SK-N-MC (cell line): Measurements from ENCODE around the gene PTPRG.
A peak's percentile ranks its signal among the peaks of the same experiment; 100 is the strongest.

Experiments used
- DNase-seq: peaks from one replicate; pipeline ENCODE4 v3.0.0-alpha.2; 2011; ENCODE audit warnings: low read depth, low spot score
- H3K27ac ChIP-seq: fragments of 200-600 bp; sonication (generic); 2 replicates; pipeline ENCODE4 v1.5.1; 2016; ENCODE audit warnings: mixed run types
- H3K36me3 ChIP-seq: fragments of 200-600 bp; sonication (generic); 2 replicates; pipeline ENCODE4 v1.6.1; 2017; ENCODE audit warnings: antibody characterized with exemption, low read length, mixed read lengths; ENCODE audit not compliant: insufficient read depth
- H3K4me3 ChIP-seq: fragments of 200-600 bp; sonication (generic); 2 replicates; pipeline ENCODE4 v1.5.1; 2016
- H3K9ac ChIP-seq: fragments of 200-600 bp; sonication (generic); 2 replicates; pipeline ENCODE4 v1.8.0; 2017; ENCODE audit warnings: mixed run types, mixed read lengths; ENCODE audit not compliant: insufficient read length
- H3K9me3 ChIP-seq: fragments of 200-600 bp; sonication (generic); 2 replicates; pipeline ENCODE4 v1.6.1; 2017; ENCODE audit warnings: low read depth, mild to moderate bottlenecking, antibody characterized with exemption, low read length, moderate library complexity, mixed read lengths
- EZH2 ChIP-seq: fragments of 200-600 bp; sonication (generic); IDR thresholded peaks from one replicate; pipeline ENCODE4 v1.6.1; 2017; ENCODE audit warnings: antibody characterized with exemption
- FOXP2 ChIP-seq: optimal IDR thresholded peaks from 2 replicates; pipeline ENCODE3; 2011; ENCODE audit warnings: mild to moderate bottlenecking, moderate library complexity; ENCODE audit not compliant: insufficient read depth; ENCODE audit errors: extremely low read length, control extremely low read depth
- POLR2AphosphoS5 ChIP-seq: IDR thresholded peaks from 2 replicates; pipeline ENCODE4 v1.6.1; 2012; ENCODE audit warnings: mild to moderate bottlenecking, low read depth, low read length, borderline replicate concordance

Gene PTPRG

GRCh38 chr3:62187022-62187431 is 625.7 kb downstream of the PTPRG start:
- Histone ChIP-seq H3K36me3 (no peaks in the 10 kb centered on the region), H3K9me3 (no peaks in the 10 kb centered on the region), H3K9ac (no peak overlapping the region), H3K4me3 (no peak overlapping the region), H3K27ac (peak overlapping the region; percentile 57; the same call in 1 of the 2 replicates)
- TF ChIP-seq FOXP2 (no peak), EZH2 (no peak), POLR2AphosphoS5 (no peak)
- no peak for DNase-seq

GRCh38 chr3:62188681-62189375 is 627.5 kb downstream of the PTPRG start:
- TF ChIP-seq EZH2 (no peak), FOXP2 (no peak), POLR2AphosphoS5 (no peak)
- no peak for DNase-seq
- no peak overlapping the region for H3K9ac ChIP-seq
- no peaks in the 10 kb centered on the region for H3K36me3 ChIP-seq
- H3K9me3 ChIP-seq = no peaks in the 10 kb centered on the region
- peak overlapping the region; percentile 28; the same call in 1 of the 2 replicates for H3K4me3 ChIP-seq
- no peak overlapping the region for H3K27ac ChIP-seq

- H3K27ac ChIP-seq = no peak overlapping the region
- no peak for TF ChIP-seq POLR2AphosphoS5
- no peak for TF ChIP-seq FOXP2
- no peak for TF ChIP-seq EZH2
- H3K36me3 ChIP-seq = no peaks in the 10 kb centered on the region
- no peak overlapping the region for H3K9ac ChIP-seq
- no peak overlapping the region for H3K4me3 ChIP-seq
- no peak for DNase-seq
- H3K9me3 ChIP-seq = no peaks in the 10 kb centered on the region
These were observed 628.0 kb downstream of the PTPRG start for GRCh38 chr3:62189376-62189698.

GRCh38 chr3:62192891-62193290 is 631.5 kb downstream of the PTPRG start:
- Histone ChIP-seq H3K36me3 (no peaks in the 10 kb centered on the region), H3K4me3 (no peak overlapping the region), H3K9ac (no peak overlapping the region), H3K27ac (no peak overlapping the region), H3K9me3 (no peaks in the 10 kb centered on the region)
- DNase-seq = no peak
- TF ChIP-seq POLR2AphosphoS5 (no peak), EZH2 (no peak), FOXP2 (no peak)

- TF ChIP-seq POLR2AphosphoS5 (no peak), EZH2 (no peak), FOXP2 (no peak)
- Histone ChIP-seq H3K36me3 (no peaks in the 10 kb centered on the region), H3K9me3 (no peaks in the 10 kb centered on the region), H3K27ac (no peak overlapping the region), H3K4me3 (no peak overlapping the region), H3K9ac (no peak overlapping the region)
- no peak for DNase-seq
These were observed 632.4 kb downstream of the PTPRG start for GRCh38 chr3:62193586-62194345.

- no peak for DNase-seq
- no peak overlapping the region for H3K9ac ChIP-seq
- no peak overlapping the region for H3K4me3 ChIP-seq
- no peak for TF ChIP-seq FOXP2
- TF ChIP-seq EZH2 = no peak
- TF ChIP-seq POLR2AphosphoS5 = no peak
- H3K36me3 ChIP-seq = no peaks in the 10 kb centered on the region
- H3K27ac ChIP-seq = no peak overlapping the region
- no peaks in the 10 kb centered on the region for H3K9me3 ChIP-seq
These were observed 636.1 kb downstream of the PTPRG start for GRCh38 chr3:62197350-62198012.

GRCh38 chr3:62199126-62199525 is 637.8 kb downstream of the PTPRG start:
- DNase-seq = no peak
- TF ChIP-seq POLR2AphosphoS5 = no peak
- no peak for TF ChIP-seq EZH2
- TF ChIP-seq FOXP2 = no peak
- Histone ChIP-seq H3K36me3 (no peaks in the 10 kb centered on the region), H3K4me3 (no peak overlapping the region), H3K27ac (no peak overlapping the region), H3K9me3 (no peaks in the 10 kb centered on the region), H3K9ac (no peak overlapping the region)

- Histone ChIP-seq H3K9me3 (no peaks in the 10 kb centered on the region), H3K4me3 (no peak overlapping the region), H3K36me3 (no peaks in the 10 kb centered on the region), H3K27ac (no peak overlapping the region), H3K9ac (no peak overlapping the region)
- no peak for TF ChIP-seq POLR2AphosphoS5
- no peak for TF ChIP-seq EZH2
- no peak for TF ChIP-seq FOXP2
- no peak for DNase-seq
These were observed 640.2 kb downstream of the PTPRG start for GRCh38 chr3:62201438-62202035.
